ENCODE data around the gene R3HDML.

- TF ChIP-seq GATA2 (IDR thresholded peaks at IDR 0.05; ENCODE audit: low read depth, low read length) (no peak), GATA3 (IDR thresholded peaks at IDR 0.05; ENCODE audit: low read depth, low read length) (no peak)
Measured at GRCh38 chr20:44396369-44397130, 59.7 kb downstream of the R3HDML start.

Data from SH-SY5Y (cell line).